NCI-H774 (cell line): ENCODE data around the gene WNT9A.
"Not testable (repeated sequence)": the region's sequence is repeated elsewhere in the genome, so short reads cannot be mapped to it uniquely, and the experiment has no call there.

ENCODE experiments used
- DNase-seq: peaks from one replicate; lab custom pipeline; 2025; lab: John Stamatoyannopoulos, UW

WNT9A gene

GRCh38 chr1:227947676-227948492 lies at the start of gene WNT9A:
Gene WNT9A, minus strand, starts transcription at chr1:227947932. Its CDS starts 45 bp downstream, at chr1:227947887.
- peak; percentile 76 for DNase-seq

GRCh38 chr1:227996187-227996950 lies 48.6 kb upstream of the WNT9A start:
- no peak for DNase-seq

- DNase-seq, result no peak
These were observed 47.0 kb upstream of the WNT9A start for GRCh38 chr1:227994632-227995300.

- DNase-seq, result no peak
These were observed 39.4 kb upstream of the WNT9A start for GRCh38 chr1:227987181-227987580.

- DNase-seq, result not testable (repeated sequence)
These were observed 28.0 kb upstream of the WNT9A start for GRCh38 chr1:227975583-227976283.

GRCh38 chr1:227973724-227974288 lies 26.1 kb upstream of the WNT9A start:
- not testable (repeated sequence) for DNase-seq

- not testable (repeated sequence) for DNase-seq
These were observed 25.2 kb upstream of the WNT9A start for GRCh38 chr1:227972843-227973374.

- DNase-seq, result not testable (repeated sequence)
These were observed 24.5 kb upstream of the WNT9A start for GRCh38 chr1:227972283-227972679.

GRCh38 chr1:227971643-227972282 lies 24.0 kb upstream of the WNT9A start:
- DNase-seq, result not testable (repeated sequence)

- not testable (repeated sequence) for DNase-seq
These were observed 23.5 kb upstream of the WNT9A start for GRCh38 chr1:227971216-227971615.

GRCh38 chr1:227970076-227970995 lies 22.6 kb upstream of the WNT9A start:
- not testable (repeated sequence) for DNase-seq

- not testable (repeated sequence) for DNase-seq
These were observed 20.1 kb upstream of the WNT9A start for GRCh38 chr1:227967815-227968214.

GRCh38 chr1:227966733-227967132 lies 19.0 kb upstream of the WNT9A start:
- not testable (repeated sequence) for DNase-seq

- DNase-seq, result no peak
These were observed 14.1 kb upstream of the WNT9A start for GRCh38 chr1:227961651-227962466.

GRCh38 chr1:227959325-227959860 lies 11.7 kb upstream of the WNT9A start:
- no peak for DNase-seq

- DNase-seq, result no peak
These were observed 11.0 kb upstream of the WNT9A start for GRCh38 chr1:227958617-227959324.

GRCh38 chr1:227955808-227956207 lies 8.1 kb upstream of the WNT9A start:
- DNase-seq, result no peak
